PC-9 (cell line): ENCODE results near the gene OR8H3. TPM values are rescaled to one million over a fixed set of nuclear protein-coding genes. Genes with fewer than 3 reads are reported as not detected.

Experiments
- BruUV-seq: library from RNA; stranded (reverse); fragments of 400-500 nt; replicated peaks from 2 replicates; lab custom pipeline; 2021; lab: Mats Ljungman, UMichigan
- CTCF ChIA-PET: fragments of 300-600 bp; sonication (Branson Sonifier 250); formaldehyde crosslinking; loops from one replicate; lab custom pipeline; 2022; ENCODE audit warnings: antibody characterized with exemption; lab: Charles Lee
- POLR2A ChIA-PET: fragments of 300-600 bp; sonication (Branson Sonifier 250); formaldehyde crosslinking; loops from one replicate; lab custom pipeline; 2022; ENCODE audit warnings: antibody characterized with exemption; ENCODE audit not compliant: unreplicated experiment; lab: Charles Lee
- DNase-seq, 2 experiments: peaks; one replicate each; pipeline versions ENCODE4 v3.0.0 to v3.0.0-alpha.2; 2015 to 2022; ENCODE audit warnings: mixed read lengths in 1 of 2
- H2AFZ ChIP-seq: fragments of 200-600 bp; sonication (generic); 2 replicates; pipeline ENCODE4 v1.8.1; 2017; ENCODE audit warnings: antibody characterized with exemption
- H3F3A ChIP-seq: fragments of 200-600 bp; sonication (generic); 2 replicates; pipeline ENCODE4 v1.8.1; 2017; ENCODE audit warnings: antibody characterized with exemption, mild to moderate bottlenecking, low read depth; ENCODE audit not compliant: insufficient read depth
- H3K27ac ChIP-seq: fragments of 200-600 bp; sonication (generic); 2 replicates; pipeline ENCODE4 v1.6.1; 2016; ENCODE audit warnings: mixed run types
- H3K27me3 ChIP-seq: fragments of 200-600 bp; sonication (generic); 2 replicates; pipeline ENCODE4 v1.6.1; 2016; ENCODE audit warnings: low read depth, mixed run types; ENCODE audit not compliant: insufficient read depth
- H3K36me3 ChIP-seq: fragments of 200-600 bp; sonication (generic); 2 replicates; pipeline ENCODE4 v1.6.1; 2016; ENCODE audit warnings: low read depth, mixed run types
- H3K4me1 ChIP-seq: fragments of 200-600 bp; sonication (generic); replicated peaks from 2 replicates; pipeline ENCODE4 v1.6.1; 2016; ENCODE audit warnings: mixed run types; ENCODE audit not compliant: insufficient read depth
- H3K4me2 ChIP-seq: fragments of 200-600 bp; sonication (generic); 2 replicates; pipeline ENCODE4 v1.6.1; 2017; ENCODE audit warnings: mixed run types
- H3K4me3 ChIP-seq: fragments of 200-600 bp; sonication (generic); 2 replicates; pipeline ENCODE4 v1.6.1; 2016; ENCODE audit warnings: mixed run types
- H3K79me2 ChIP-seq: fragments of 200-600 bp; sonication (generic); 2 replicates; pipeline ENCODE4 v1.6.1; 2017; ENCODE audit warnings: low read depth, mixed run types
- H3K9me2 ChIP-seq: fragments of 200-600 bp; sonication (generic); 2 replicates; pipeline ENCODE4 v1.8.1; 2017; ENCODE audit warnings: mild to moderate bottlenecking; ENCODE audit not compliant: insufficient read depth
- H3K9me3 ChIP-seq: fragments of 200-600 bp; sonication (generic); 2 replicates; pipeline ENCODE4 v1.8.1; 2016; ENCODE audit warnings: low read depth; ENCODE audit not compliant: insufficient read depth
- H4K20me1 ChIP-seq: fragments of 200-600 bp; sonication (generic); 2 replicates; pipeline ENCODE4 v1.8.1; 2017; ENCODE audit not compliant: insufficient read depth
- CTCF ChIP-seq: fragments of 200-600 bp; sonication (generic); conservative IDR thresholded peaks from 2 replicates; pipeline ENCODE4 v1.6.1; 2017; ENCODE audit warnings: mixed run types, antibody characterized with exemption, mild to moderate bottlenecking, moderate library complexity
- EZH2 ChIP-seq: fragments of 200-600 bp; sonication (generic); IDR thresholded peaks from 2 replicates; pipeline ENCODE4 v1.8.0; 2017; ENCODE audit warnings: antibody characterized with exemption, low read depth
- intact Hi-C: fragments of 100-400 bp; cut with micrococcal nuclease; formaldehyde crosslinking; loops from one replicate; pipeline ENCODE4 v1.10.0; 2022; ENCODE audit not compliant: unreplicated experiment
- total RNA-seq: library from RNA; stranded (reverse); gene quantifications from 2 replicates; pipeline ENCODE4 v1.2.3, GENCODE V29; 2021

OR8H3 gene
- total RNA-seq, 1 experiment from 2014 or later: not detected

GRCh38 chr11:56163804-56164203 lies 41.6 kb downstream of the OR8H3 start:
- no peak overlapping the region for H3K4me3 ChIP-seq
- BruUV-seq: no TSS peak
- 0 out of 2 replicates have a peak, but pooled peaks cover 4% of the 10 kb centered on the region for H3K9me2 ChIP-seq
- H3K27ac ChIP-seq: no peak overlapping the region
- no peaks in the 10 kb centered on the region for H3K27me3 ChIP-seq
- no peak overlapping the region for H2AFZ ChIP-seq
- no peaks in the 10 kb centered on the region for H3K4me1 ChIP-seq
- no peaks in the 10 kb centered on the region for H4K20me1 ChIP-seq
- ChIA-PET CTCF (no interaction called here), POLR2A (no interaction called here)
- H3K4me2 ChIP-seq: no peak overlapping the region
- no peaks in the 10 kb centered on the region for H3K79me2 ChIP-seq
- DNase-seq: no peak
- H3F3A ChIP-seq: no peaks in the 10 kb centered on the region
- intact Hi-C loops: no loop called here
- no peaks in the 10 kb centered on the region for H3K9me3 ChIP-seq
- no peak for TF ChIP-seq CTCF
- no peak for TF ChIP-seq EZH2
- H3K36me3 ChIP-seq: no peaks in the 10 kb centered on the region

DNA sequence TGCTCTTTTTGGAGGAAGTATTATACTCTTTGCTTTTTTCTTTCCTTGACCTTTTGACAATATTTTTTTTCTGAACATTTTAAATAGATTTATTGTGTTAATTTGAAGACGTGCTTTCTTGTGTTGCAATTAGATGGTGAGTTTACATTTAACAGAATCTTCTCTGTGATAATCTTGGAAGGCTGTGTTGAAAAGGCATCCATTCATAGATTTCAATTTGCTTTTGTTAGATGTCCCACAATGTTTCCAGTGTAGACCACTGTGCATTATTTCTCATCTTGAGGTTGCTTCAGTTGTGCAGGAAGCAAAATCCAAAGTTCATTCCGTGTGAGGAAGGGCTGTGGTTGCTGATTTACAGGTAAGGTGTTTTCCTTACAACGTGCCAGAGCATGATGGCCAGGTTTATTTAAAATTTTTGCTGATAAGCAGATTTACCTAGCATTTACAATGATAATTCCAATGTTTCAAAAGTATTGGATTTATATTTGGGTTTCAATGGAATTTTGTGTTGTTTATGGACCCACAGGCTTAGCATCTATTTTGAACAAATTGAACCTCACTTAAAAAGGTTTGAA lies 50.2 kb downstream of the OR8H3 start:
- H3F3A ChIP-seq: no peaks in the 10 kb centered on the region
- no peak for DNase-seq
- TF ChIP-seq EZH2: no peak
- TF ChIP-seq CTCF: no peak
- H3K79me2 ChIP-seq: no peaks in the 10 kb centered on the region
- ChIA-PET CTCF (no interaction called here), POLR2A (no interaction called here)
- BruUV-seq: no TSS peak
- H3K9me2 ChIP-seq: no peaks in the 10 kb centered on the region
- intact Hi-C loops: no loop called here
- H2AFZ ChIP-seq: no peak overlapping the region
- H3K9me3 ChIP-seq: no peaks in the 10 kb centered on the region
- H3K27ac ChIP-seq: no peak overlapping the region
- H3K36me3 ChIP-seq: no peaks in the 10 kb centered on the region
- H3K4me1 ChIP-seq: no peaks in the 10 kb centered on the region
- H3K4me3 ChIP-seq: no peak overlapping the region
- no peak overlapping the region for H3K4me2 ChIP-seq
- no peaks in the 10 kb centered on the region for H4K20me1 ChIP-seq
- H3K27me3 ChIP-seq: no peaks in the 10 kb centered on the region

Other genes starting within 250 kb of the OR8H3 start
- gene TRIM51, start 239.1 kb upstream of the OR8H3 start, total RNA-seq: not detected in 2 replicates
- not detected in 2 replicates for gene OR5W2, start 207.8 kb upstream of the OR8H3 start, total RNA-seq
- gene OR5I1, start 186.0 kb upstream of the OR8H3 start, total RNA-seq: not detected in 2 replicates
- not detected in 2 replicates for gene OR10AG1, start 152.4 kb upstream of the OR8H3 start, total RNA-seq
- not detected in 2 replicates for gene OR5F1, start 127.7 kb upstream of the OR8H3 start, total RNA-seq
- gene OR5AS1, start 94.7 kb upstream of the OR8H3 start, total RNA-seq: not detected in 2 replicates
- not detected in 2 replicates for gene OR8I2, start 29.1 kb upstream of the OR8H3 start, total RNA-seq
- gene OR8H2, start 18.7 kb upstream of the OR8H3 start, total RNA-seq: not detected in 2 replicates
- not detected in 2 replicates for gene OR8J3, start 17.8 kb downstream of the OR8H3 start, total RNA-seq
- gene OR8K5, start 37.9 kb downstream of the OR8H3 start, total RNA-seq: not detected in 2 replicates
- gene OR5J2, start 54.2 kb downstream of the OR8H3 start, total RNA-seq: not detected in 2 replicates
- gene OR5T2, start 111.9 kb downstream of the OR8H3 start, total RNA-seq: not detected in 2 replicates
- gene OR5T3, start 129.9 kb downstream of the OR8H3 start, total RNA-seq: not detected in 2 replicates
- gene OR5T1, start 151.8 kb downstream of the OR8H3 start, total RNA-seq: not detected in 2 replicates
- not detected in 2 replicates for gene OR8H1, start 169.9 kb downstream of the OR8H3 start, total RNA-seq
- gene OR8K3, start 192.8 kb downstream of the OR8H3 start, total RNA-seq: not detected in 2 replicates
- not detected in 2 replicates for gene OR8K1, start 223.7 kb downstream of the OR8H3 start, total RNA-seq
- gene OR8J1, start 231.9 kb downstream of the OR8H3 start, total RNA-seq: not detected in 2 replicates